GM12801 (cell line): ENCODE data around the gene SEPTIN2.

Experiments
- CTCF ChIP-seq: IDR thresholded peaks from one replicate; pipeline ENCODE4 v1.5.1; 2011; ENCODE audit warnings: control low read depth; ENCODE audit not compliant: insufficient read length; ENCODE audit errors: extremely low read depth

Gene SEPTIN2

GRCh38 chr2:241358470-241358869 lies 42.7 kb downstream of the SEPTIN2 start:
- no peak for TF ChIP-seq CTCF

GRCh38 chr2:241359481-241360045 lies 43.8 kb downstream of the SEPTIN2 start:
- TF ChIP-seq CTCF = no peak

GRCh38 chr2:241363426-241363825 lies 47.7 kb downstream of the SEPTIN2 start:
- no peak for TF ChIP-seq CTCF

- no peak for TF ChIP-seq CTCF
Observed at GRCh38 chr2:241364781-241365180, 49.1 kb downstream of the SEPTIN2 start.

GRCh38 chr2:241366678-241367077 lies 51.0 kb downstream of the SEPTIN2 start:
- TF ChIP-seq CTCF = no peak

GRCh38 chr2:241368643-241369042 lies 52.9 kb downstream of the SEPTIN2 start:
- no peak for TF ChIP-seq CTCF

- no peak for TF ChIP-seq CTCF
Observed at GRCh38 chr2:241372361-241372992, 56.8 kb downstream of the SEPTIN2 start.
